Duodenal mucosa (tissue), 2 donors: ENCODE measurements around the gene CDH5.
"Not testable (repeated sequence)": the region's sequence is repeated elsewhere in the genome, so short reads cannot be mapped to it uniquely, and the experiment has no call there.

Experiments used
- H3K27ac ChIP-seq: one replicate; pipeline ENCODE4 v1.7.0; 2013; ENCODE audit warnings: low read depth, low read length
- H3K27me3 ChIP-seq, 2 donors: one replicate each; pipeline ENCODE4 v1.7.0; 2013; ENCODE audit warnings: low read length in 2 of 2, control low read depth in 1 of 2; ENCODE audit not compliant: insufficient read depth in 2 of 2, control insufficient read depth in 1 of 2
- H3K36me3 ChIP-seq, 2 donors: one replicate each; pipeline ENCODE4 v1.7.0; 2013; ENCODE audit warnings: low read length in 2 of 2, control low read depth in 1 of 2; ENCODE audit not compliant: insufficient read depth in 2 of 2, control insufficient read depth in 1 of 2
- H3K4me1 ChIP-seq, 2 donors: one replicate each; pipeline ENCODE4 v1.7.0; 2013; ENCODE audit warnings: low read length in 2 of 2, control low read depth in 1 of 2; ENCODE audit not compliant: insufficient read depth in 2 of 2, control insufficient read depth in 1 of 2
- H3K4me3 ChIP-seq, 2 donors: one replicate each; pipeline ENCODE4 v1.7.0; 2013; ENCODE audit warnings: low read length in 2 of 2, low read depth in 1 of 2
- H3K9ac ChIP-seq, 2 donors: one replicate each; pipeline ENCODE4 v1.7.0; 2013; ENCODE audit warnings: low read length in 2 of 2, low read depth in 1 of 2
- H3K9me3 ChIP-seq, 2 donors: one replicate each; pipeline ENCODE4 v1.7.0; 2013; ENCODE audit warnings: low read length in 2 of 2, control low read depth in 1 of 2; ENCODE audit not compliant: control insufficient read depth in 1 of 2

CDH5 gene, protein sequence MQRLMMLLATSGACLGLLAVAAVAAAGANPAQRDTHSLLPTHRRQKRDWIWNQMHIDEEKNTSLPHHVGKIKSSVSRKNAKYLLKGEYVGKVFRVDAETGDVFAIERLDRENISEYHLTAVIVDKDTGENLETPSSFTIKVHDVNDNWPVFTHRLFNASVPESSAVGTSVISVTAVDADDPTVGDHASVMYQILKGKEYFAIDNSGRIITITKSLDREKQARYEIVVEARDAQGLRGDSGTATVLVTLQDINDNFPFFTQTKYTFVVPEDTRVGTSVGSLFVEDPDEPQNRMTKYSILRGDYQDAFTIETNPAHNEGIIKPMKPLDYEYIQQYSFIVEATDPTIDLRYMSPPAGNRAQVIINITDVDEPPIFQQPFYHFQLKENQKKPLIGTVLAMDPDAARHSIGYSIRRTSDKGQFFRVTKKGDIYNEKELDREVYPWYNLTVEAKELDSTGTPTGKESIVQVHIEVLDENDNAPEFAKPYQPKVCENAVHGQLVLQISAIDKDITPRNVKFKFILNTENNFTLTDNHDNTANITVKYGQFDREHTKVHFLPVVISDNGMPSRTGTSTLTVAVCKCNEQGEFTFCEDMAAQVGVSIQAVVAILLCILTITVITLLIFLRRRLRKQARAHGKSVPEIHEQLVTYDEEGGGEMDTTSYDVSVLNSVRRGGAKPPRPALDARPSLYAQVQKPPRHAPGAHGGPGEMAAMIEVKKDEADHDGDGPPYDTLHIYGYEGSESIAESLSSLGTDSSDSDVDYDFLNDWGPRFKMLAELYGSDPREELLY

DNA sequence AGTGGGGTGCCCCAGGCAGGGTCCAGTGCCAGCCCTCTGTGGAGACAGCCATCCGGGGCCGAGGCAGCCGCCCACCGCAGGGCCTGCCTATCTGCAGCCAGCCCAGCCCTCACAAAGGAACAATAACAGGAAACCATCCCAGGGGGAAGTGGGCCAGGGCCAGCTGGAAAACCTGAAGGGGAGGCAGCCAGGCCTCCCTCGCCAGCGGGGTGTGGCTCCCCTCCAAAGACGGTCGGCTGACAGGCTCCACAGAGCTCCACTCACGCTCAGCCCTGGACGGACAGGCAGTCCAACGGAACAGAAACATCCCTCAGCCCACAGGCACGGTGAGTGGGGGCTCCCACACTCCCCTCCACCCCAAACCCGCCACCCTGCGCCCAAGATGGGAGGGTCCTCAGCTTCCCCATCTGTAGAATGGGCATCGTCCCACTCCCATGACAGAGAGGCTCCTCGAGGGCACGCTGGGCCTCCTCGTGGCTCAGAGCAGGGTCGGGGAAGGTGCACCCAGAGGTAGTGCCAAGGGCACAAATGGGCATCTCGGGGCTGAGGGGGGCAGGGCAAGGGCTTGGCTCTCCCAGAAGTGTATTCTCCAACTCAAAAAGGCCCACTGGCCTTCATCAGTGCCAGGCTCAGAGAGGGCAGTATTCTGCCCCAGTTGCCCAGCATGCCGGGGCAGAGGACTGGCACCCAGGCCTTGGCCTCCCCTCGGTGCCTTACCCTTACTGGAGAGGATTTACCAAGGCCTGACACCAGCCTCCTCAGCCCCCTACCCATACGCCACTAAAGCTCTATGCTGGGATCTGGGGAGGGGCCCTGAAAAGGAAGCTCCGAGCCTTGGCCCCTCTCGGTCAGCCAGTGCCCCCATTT lies at the start of gene CDH5:
CDH5 (plus strand) TSS at position 259 of the 867 bp plus-strand sequence. CDS start 12,647 bp downstream, outside the sequence.
- H3K27me3 ChIP-seq, result peaks cover 3 to 9% of the 10 kb centered on the region in 2 donors
- no peaks in the 10 kb centered on the region for H3K9me3 ChIP-seq
- no peak within 1 kb of the TSS for H3K9ac ChIP-seq
- peak within 1 kb of the TSS; percentile 20 for H3K27ac ChIP-seq
- H3K36me3 ChIP-seq, result no peaks in the 10 kb centered on the region
- peak within 1 kb of the TSS; percentile 9 to 40 for H3K4me3 ChIP-seq
- peaks cover 0 to 7% of the 10 kb centered on the region in 2 donors for H3K4me1 ChIP-seq

DNA sequence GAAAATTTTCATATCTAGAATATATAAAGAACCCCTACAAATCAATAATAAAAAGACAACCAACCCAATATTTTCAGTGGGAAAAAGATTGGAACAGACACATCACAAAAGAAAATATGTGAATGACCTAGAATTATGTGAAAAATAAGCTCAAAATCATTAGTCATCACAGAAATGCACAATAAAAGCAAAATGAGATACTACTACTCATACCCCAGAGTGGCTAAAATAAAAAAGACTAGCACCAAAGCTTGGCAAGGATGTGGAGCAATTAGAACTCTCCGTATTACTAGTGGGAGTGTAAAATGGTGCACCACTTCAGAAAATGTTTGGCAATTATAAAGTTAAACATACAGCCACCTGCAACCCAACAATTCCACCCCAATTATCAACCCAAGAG lies 48.0 kb upstream of the CDH5 start:
- Histone ChIP-seq H3K27me3 (no peaks in the 10 kb centered on the region), H3K4me1 (peaks cover 0 to 3% of the 10 kb centered on the region in 2 donors), H3K9me3 (no peaks in the 10 kb centered on the region), H3K9ac (no peak overlapping the region), H3K4me3 (no peak overlapping the region), H3K27ac (no peak overlapping the region), H3K36me3 (no peaks in the 10 kb centered on the region)

DNA sequence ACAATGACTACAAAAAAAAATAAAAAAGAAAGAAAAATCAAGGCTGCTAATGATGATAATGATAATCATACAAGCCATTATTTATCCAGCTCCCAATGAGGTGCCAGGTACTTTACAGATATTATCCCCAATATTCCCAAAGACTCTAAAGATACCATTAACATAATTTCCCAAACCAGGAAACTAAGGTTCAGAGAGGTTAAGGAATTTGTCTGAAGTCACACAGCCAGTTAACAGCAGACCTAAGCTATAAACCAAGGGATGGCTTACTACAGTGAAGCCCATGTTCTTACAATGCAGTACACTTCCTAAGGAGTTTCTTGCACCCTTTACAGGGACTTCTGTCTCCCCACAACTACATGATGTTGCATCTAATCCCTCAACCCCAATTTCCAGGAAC lies 45.7 kb upstream of the CDH5 start:
- no peak overlapping the region for H3K27ac ChIP-seq
- H3K9me3 ChIP-seq, result no peaks in the 10 kb centered on the region
- no peak overlapping the region for H3K4me3 ChIP-seq
- no peaks in the 10 kb centered on the region for H3K36me3 ChIP-seq
- H3K4me1 ChIP-seq, result no peaks in the 10 kb centered on the region
- H3K9ac ChIP-seq, result no peak overlapping the region
- no peaks in the 10 kb centered on the region for H3K27me3 ChIP-seq

DNA sequence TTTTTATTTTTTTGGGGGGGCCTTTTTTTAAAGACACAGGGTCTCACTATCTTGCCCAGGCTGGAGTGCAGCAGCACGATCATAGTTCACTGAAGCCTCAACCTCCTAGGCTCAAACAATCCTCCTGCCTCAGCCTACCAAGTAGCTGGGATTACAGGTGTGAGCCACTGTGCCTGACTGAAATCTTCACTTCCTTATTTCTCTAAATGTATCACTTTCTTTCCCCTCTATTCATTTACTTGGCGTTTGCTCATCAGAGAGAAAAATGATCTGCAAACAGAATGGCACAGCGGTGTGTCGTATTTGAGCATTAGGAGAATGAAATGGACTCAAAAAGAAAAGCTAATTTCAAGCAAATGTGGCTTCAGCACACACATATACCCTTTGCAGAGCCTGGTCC lies 44.3 kb upstream of the CDH5 start:
- Histone ChIP-seq H3K4me3 (no peak overlapping the region), H3K9me3 (no peaks in the 10 kb centered on the region)

DNA sequence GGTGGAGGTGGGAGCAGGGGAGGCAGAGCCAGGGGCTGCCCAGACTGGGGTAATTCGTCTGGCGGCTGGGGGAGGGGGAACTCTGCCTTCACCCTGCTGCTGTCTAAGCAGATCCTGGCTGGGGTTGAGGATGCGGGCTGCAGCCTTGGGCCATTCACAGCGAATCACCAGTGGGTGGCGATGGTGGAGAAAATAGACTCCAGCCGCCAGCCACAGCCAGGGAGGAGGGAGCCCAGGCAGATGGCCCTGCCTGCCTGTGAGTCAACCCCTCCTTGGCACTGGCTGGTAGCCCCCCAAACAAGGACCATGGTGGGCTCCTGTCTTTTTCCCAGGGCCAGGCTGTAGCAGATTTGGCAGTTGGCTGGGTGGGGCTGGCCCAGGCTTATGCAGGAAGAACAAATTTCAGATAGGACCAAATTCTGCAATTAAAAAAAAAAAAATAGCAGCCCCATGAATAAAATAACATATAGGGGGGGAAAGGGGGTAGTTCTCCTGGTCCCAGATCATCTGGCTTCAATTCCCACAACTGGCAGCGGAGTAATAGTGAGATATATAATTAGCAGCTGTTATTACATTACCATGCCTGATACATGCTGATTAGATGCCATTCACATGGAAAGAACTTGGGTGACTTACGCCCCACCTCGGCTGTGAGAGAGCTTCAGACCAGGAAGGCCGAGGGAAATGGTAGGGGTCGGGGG lies 41.5 kb upstream of the CDH5 start:
- Histone ChIP-seq H3K27me3 (no peaks in the 10 kb centered on the region), H3K27ac (no peak overlapping the region), H3K36me3 (no peaks in the 10 kb centered on the region), H3K9me3 (no peaks in the 10 kb centered on the region), H3K4me3 (no peak overlapping the region), H3K4me1 (peaks cover 4 to 9% of the 10 kb centered on the region in 2 donors), H3K9ac (no peak overlapping the region)

More for the DNA sequence above, 44.3 kb upstream of the CDH5 start:
- H3K36me3 ChIP-seq, result no peaks in the 10 kb centered on the region
- H3K4me1 ChIP-seq, result peaks cover 2 to 4% of the 10 kb centered on the region in 2 donors
- H3K27ac ChIP-seq, result no peak overlapping the region
- no peak overlapping the region for H3K9ac ChIP-seq
- no peaks in the 10 kb centered on the region for H3K27me3 ChIP-seq

DNA sequence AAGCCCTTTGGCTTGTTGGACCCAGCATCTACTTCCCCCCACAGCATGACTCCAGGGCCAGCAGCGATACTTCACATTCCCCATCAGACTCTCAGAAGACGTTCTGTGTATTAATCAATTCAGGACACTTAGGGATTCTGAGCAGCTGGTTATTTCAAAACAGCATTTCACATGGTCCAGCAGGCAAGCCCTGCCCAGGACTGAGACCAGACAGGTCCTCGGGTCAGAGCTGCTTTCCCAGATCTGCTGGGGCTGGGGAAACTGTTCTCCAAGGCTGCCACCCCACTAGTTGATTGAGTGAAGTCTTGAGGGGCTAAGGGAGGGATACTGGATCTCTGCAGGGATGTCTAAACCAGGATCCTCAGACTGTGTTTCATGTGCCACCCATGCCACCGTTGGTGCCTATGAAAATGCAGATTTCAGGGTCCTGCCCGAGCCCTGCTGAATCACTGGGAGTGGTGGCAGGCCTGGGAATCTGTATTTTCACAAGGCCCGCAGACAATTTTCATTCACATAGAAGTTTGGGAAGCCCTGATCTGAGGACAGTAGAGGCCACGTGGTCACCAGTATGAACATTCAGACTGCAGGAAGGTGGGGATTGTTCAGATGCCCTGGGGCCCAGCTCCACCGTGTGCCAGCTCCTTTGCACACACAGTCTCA lies 40.6 kb upstream of the CDH5 start:
- H3K27me3 ChIP-seq, result no peaks in the 10 kb centered on the region
- H3K4me1 ChIP-seq, result peaks cover 4 to 9% of the 10 kb centered on the region in 2 donors
- H3K27ac ChIP-seq, result no peak overlapping the region
- H3K36me3 ChIP-seq, result no peaks in the 10 kb centered on the region
- no peak overlapping the region for H3K9ac ChIP-seq
- no peaks in the 10 kb centered on the region for H3K9me3 ChIP-seq
- H3K4me3 ChIP-seq, result no peak overlapping the region

DNA sequence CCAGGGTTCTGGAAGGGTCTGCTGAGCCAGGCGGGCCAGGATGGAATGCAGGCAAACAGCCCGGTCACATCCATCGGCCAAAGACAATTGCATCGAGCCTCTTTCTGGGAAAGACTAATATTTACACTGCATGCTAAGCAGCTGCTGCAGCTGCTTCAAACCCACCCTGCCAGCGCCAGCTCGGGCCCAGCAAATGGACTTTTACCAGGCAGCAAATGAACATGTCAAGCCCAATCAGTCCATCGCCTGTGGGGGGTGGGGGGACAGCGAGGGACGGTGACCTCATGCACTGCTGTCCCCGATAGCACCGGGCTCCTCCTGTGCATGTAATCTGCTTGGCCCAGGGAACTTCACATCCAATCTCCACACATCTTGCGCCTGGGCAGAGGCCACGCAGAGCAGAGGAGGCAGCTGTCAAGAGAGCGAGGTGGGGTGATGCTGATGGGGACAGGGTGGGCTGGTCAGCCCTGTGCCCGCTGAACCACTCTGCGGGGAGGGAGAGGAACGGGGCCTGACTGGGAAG lies 39.4 kb upstream of the CDH5 start:
- Histone ChIP-seq H3K36me3 (no peaks in the 10 kb centered on the region), H3K9me3 (no peaks in the 10 kb centered on the region), H3K27me3 (peaks cover 0 to 6% of the 10 kb centered on the region in 2 donors), H3K4me1 (peaks cover 4 to 9% of the 10 kb centered on the region in 2 donors), H3K4me3 (no peak overlapping the region), H3K9ac (no peak overlapping the region), H3K27ac (no peak overlapping the region)

DNA sequence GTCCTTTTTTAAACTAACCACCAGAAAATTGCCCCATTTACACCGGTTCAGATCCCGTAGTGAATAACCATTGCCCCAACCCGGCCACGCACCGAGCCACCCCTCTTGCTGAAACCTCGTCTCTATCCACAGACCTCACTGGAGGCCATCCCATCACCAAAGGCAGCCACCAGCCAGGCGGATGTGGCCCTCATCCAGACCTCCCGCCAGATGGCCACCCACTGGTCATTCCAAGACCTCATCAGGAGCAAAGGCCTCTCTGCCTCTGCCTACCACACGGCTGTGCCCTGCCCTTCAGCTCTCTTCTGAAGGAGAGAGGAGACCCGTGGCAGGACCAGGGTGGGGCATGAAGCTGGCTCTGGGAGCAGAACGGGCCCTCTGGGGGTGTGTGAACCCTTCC lies 38.2 kb upstream of the CDH5 start:
- Histone ChIP-seq H3K27ac (no peak overlapping the region), H3K4me1 (peaks cover 4 to 9% of the 10 kb centered on the region in 2 donors), H3K27me3 (peaks cover 0 to 6% of the 10 kb centered on the region in 2 donors), H3K36me3 (no peaks in the 10 kb centered on the region), H3K4me3 (no peak overlapping the region), H3K9me3 (no peaks in the 10 kb centered on the region), H3K9ac (no peak overlapping the region)

DNA sequence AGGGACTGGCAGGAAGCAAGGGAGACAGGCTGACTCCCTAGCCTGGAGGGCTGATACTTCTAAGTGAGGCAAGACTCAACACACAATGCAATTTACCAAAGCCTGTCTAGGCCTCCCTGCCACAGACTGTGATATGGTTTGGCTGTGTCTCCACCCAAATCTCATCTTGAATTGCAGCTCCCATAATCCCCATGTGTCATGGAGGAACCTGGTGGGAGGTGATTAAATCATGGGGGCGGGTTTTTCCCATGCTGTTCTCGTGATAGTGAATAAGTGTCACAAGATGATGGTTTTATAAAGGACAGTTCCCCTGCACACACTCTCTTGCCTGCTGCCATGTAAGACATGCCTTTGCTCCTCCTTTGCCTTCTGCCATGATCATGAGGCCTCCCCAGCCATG lies 35.0 kb upstream of the CDH5 start:
- not testable (repeated sequence) for H3K4me3 ChIP-seq, H3K27me3 ChIP-seq, H3K36me3 ChIP-seq, H3K9me3 ChIP-seq, H3K9ac ChIP-seq, H3K4me1 ChIP-seq, H3K27ac ChIP-seq
